ENCODE measurements around the gene SOX18.

DNA sequence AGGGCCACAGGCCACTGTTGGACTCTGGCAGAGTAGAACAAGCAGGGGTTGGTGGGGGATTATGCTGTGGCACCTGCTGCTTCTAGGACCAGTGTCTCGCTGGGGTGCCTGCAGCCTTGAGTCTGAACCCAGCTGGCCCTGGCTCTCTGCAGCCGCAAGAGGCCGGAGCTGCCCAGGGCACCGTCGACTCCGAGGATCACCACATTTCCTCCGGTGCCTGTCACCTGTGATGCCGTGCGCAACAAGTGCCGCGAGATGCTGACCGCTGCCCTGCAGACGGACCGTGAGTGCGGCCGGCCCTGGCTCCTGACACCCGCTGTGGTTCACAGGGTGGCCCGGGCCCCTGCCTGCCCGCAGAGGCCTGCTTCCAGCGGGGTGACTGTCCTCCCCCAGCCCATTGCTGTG is 19.8 kb upstream of the SOX18 start:
- no peak for TF ChIP-seq POLR2A (IDR thresholded peaks at IDR 0.05)
- no peak for TF ChIP-seq CTCF (IDR thresholded peaks at IDR 0.05)
- no peak for TF ChIP-seq EP300 (IDR thresholded peaks at IDR 0.05)

Measured in gastroesophageal sphincter (tissue), 3 donors.